Prostate gland (tissue), 2 donors: ENCODE measurements around the gene ZSCAN32.

Experiments
- POLR2A ChIP-seq: fragments of 450-650 bp; IDR thresholded peaks from one replicate; pipeline ENCODE4 v1.6.1; 2016; ENCODE audit warnings: antibody characterized with exemption, mild to moderate bottlenecking
- POLR2AphosphoS5 ChIP-seq: sonication (generic); formaldehyde crosslinking; IDR thresholded peaks from one replicate; pipeline ENCODE4 v1.6.1; 2017; ENCODE audit warnings: antibody characterized with exemption
- TF ChIP-seq, protein P1 (sequence below), 4 experiments: fragments of 200-600 bp in 2 of 4; fragments of 450-650 bp in 2 of 4; sonication (generic) in 2 of 4; IDR thresholded peaks; 1 replicate in 3 of 4; 2 replicates in 1 of 4; pipeline ENCODE4 v1.5.1; 2016 to 2019; ENCODE audit warnings: antibody characterized with exemption in 4 of 4, mild to moderate bottlenecking in 2 of 4, moderate library complexity in 2 of 4

DNA sequence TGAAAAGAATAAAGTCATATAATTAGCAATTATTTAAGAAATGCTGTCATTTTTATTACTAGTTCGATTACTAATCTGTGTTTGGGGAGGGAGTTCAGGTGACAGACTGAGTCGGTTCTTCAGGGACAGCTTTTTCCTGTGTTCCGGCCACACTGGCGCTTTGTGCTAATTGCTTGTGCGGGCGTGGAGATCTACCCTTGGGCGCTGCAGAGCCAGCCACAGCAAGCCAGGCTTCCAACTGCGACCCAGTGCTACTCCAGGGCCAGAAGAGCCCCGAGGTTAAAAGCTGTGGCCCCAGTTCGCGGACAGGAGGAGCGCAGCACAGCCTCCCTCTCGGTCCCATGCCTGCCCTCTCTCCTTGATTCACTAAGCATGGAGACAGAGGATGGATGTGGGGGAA lies 51.6 kb downstream of the ZSCAN32 start:
- TF ChIP-seq, protein P1, sequence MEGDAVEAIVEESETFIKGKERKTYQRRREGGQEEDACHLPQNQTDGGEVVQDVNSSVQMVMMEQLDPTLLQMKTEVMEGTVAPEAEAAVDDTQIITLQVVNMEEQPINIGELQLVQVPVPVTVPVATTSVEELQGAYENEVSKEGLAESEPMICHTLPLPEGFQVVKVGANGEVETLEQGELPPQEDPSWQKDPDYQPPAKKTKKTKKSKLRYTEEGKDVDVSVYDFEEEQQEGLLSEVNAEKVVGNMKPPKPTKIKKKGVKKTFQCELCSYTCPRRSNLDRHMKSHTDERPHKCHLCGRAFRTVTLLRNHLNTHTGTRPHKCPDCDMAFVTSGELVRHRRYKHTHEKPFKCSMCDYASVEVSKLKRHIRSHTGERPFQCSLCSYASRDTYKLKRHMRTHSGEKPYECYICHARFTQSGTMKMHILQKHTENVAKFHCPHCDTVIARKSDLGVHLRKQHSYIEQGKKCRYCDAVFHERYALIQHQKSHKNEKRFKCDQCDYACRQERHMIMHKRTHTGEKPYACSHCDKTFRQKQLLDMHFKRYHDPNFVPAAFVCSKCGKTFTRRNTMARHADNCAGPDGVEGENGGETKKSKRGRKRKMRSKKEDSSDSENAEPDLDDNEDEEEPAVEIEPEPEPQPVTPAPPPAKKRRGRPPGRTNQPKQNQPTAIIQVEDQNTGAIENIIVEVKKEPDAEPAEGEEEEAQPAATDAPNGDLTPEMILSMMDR (IDR thresholded peaks at IDR 0.05), result no peak
- TF ChIP-seq POLR2A (no peak), POLR2AphosphoS5 (no peak)
